HG03342 (cell line): Measurements from ENCODE around the gene CIDEC.
"Not testable (repeated sequence)": the region's sequence is repeated elsewhere in the genome, so short reads cannot be mapped to it uniquely, and the experiment has no call there.

Experiments used
- ATAC-seq: cut with Tn5 transposase; IDR thresholded peaks from one replicate; pipeline ENCODE4 v1.9.1; 2021; ENCODE audit warnings: mild to moderate bottlenecking, moderate library complexity; ENCODE audit not compliant: unreplicated experiment

Gene CIDEC

DNA sequence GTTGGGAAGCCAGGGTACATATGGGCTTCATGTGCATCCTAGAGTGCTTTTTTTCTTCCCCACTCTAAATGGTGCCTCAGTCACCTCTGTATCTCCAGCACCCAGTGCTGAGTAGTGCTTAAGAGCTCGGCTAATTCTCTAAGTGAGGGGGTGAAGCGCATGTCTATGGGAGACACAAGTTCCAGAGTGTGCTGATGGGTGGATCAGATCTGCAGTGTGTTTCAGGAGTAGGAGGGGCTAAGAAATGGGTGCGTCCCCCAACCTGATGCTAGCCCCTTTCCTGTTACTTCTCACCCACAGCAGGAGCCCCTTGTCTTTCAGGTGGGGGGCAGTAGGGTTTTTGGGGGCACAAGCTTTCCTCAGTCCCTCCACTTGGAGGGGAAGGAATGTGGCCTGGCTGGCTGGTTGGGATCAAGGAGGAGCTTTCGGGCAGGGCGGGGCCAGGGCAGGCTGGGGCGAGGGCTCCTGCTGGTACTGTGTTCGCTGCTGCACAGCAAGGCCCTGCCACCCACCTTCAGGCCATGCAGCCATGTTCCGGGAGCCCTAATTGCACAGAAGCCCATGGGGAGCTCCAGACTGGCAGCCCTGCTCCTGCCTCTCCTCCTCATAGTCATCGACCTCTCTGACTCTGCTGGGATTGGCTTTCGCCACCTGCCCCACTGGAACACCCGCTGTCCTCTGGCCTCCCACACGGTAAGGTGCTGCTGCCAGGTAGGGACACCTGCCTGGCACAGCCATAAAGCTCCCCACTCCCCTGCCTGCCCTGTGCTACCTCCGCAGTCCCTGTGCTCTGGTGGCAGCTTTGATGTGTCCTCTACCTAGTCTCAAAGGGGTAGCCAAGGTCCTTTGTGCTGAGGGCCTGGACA lies 22.6 kb upstream of the CIDEC start, which contains the start of gene IL17RE:
TSS of gene IL17RE (plus strand) at position 477 of the 866 bp plus-strand sequence. CDS start at position 562, 85 bp downstream.
- no peak for ATAC-seq

DNA sequence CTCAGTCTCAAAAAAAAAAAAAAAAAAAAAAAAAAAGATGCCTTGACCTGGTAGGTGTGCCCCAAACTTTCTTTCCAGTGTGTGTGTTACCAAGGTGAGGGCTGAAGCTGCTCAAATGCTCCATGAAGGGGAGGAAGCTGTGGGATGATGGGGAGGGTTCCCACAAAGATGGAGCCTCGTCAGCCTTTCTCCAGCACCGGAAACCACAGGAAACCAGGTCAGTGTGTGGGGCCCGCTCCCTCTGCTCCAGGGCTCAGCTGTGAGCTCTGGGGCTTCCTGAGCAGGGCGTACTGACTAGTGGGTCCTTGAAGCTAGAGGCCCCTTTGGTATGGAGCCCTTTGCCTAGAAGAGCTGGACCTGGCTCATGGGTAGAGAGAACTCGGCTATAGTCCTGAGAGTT lies 21.9 kb upstream of the CIDEC start:
- ATAC-seq, result no peak

DNA sequence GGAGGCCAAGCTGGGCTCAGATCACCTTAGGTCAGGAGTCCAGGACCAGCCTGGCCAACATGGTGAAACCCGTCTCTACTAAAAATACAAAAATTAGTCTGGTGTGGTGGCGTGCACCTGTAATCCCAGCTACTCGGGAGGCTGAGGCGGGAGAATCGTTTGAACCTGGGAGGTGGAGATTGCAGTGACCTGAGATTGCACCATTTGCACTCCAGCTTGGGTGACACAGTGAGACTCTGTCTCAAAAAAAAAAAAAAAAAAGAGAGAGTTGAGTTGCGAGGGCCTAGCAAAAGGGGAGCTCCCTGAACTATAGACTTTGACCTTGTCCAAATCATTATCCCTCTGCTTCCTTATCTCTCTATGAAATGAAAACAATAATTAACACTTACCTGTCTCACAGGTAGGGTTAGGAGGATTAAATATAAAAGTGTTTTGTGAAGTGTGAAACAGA lies 20.9 kb upstream of the CIDEC start:
- ATAC-seq, result not testable (repeated sequence)

DNA sequence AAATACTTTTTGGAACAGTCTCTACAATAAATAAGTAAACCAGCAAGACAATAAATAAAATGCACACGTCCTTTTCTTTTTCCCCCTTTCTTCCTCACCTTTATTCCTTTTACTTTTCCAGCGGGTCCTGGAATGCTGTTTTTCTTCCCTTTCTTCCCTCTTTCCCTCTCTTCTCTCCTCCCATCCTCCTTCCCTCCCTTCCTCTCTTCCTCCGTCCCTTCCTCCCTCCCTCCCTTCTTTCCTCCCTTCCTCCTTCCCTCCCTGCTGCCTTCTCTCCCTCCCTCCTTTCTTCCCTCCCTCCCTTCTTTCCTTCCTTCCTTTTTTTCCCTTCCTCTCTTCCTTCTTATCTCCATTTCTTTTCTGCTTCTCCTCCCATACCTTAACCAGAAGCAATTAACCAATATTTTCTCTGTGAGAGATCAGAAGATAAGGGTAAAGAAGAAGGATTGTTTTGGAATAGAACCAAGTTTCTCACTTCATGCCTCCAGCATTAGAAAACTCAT lies 19.3 kb upstream of the CIDEC start:
- no peak for ATAC-seq

DNA sequence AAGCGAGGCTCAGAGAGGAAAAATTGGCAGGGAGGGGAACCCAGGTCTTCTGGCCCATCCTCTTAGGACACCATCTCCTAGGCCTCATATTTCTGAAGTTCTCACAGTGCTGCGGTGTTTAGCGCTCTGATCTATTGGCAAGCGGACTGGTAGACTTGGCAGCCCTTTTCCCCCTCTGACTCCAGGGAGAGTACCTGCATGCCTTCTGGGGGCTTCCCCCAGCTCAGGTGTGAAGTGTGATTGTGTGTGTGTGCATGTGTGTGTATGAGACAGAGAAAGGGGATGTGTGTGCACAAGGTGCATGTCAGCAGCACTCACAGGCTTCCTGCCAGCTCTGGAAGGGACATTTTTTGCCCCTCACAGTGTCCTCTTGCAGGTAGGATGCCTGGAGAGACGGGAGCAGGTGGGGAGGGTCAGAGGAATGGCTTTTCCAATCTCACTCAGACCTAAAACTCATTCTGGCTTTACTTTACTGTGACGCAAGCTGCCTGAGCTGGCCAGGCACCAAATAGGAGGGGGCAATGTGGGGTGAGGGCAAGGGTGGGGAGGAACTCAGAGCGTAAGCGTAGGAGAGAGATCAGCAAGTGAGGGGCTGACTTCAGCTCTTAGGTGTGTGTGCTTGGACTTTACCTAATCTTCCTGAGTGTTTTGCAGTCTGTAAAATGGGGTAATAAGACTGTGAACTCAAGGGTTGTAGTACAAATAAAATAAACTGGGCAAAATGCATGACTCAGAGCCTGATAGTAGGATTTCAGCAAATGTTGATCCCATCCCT lies 18.6 kb upstream of the CIDEC start:
- ATAC-seq, result no peak

DNA sequence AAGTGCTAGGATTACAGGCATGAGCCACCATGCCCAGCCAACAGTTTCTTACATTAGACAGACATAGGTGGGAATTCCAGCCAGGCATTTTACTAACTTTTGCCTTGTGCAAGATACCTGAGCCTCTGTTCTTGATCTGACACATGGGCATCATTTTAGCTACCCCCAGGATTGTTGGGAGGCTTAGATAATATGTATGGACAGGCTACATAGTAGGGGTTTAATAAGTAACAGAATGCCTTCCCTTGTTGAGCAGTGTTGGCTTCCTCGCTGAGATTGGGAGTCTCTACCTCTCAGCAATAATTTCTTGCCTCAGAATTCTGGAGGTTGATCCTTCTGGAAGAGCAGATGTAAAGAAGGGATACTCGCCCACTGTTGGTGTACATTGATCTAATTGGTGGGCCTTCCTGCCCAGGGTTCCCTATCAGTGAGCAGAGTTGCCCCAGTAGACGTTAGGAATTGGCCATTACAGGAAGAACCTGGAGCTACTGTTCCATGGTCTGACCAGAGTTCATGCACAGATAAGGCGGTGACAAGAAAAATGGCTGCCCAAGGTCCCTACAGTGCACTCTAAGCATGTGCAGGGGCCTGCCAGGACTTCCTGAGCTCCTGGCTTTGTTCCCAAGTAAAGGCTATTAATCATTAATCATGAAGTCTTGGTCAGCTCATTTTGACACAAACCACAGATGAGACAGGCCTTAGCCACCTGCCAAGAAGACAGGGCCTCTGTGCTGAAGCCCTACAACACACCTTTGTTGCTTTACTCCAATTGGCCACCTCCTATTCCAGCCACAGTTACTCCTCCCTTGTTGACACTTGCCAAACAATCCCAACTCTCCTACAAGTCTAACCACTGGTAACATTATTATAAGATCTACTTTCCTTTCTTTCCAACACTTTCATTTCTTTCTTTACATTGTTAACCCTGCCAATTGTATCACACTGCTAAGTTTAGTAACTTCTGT lies 17.6 kb upstream of the CIDEC start:
- ATAC-seq, result peak; percentile 57

DNA sequence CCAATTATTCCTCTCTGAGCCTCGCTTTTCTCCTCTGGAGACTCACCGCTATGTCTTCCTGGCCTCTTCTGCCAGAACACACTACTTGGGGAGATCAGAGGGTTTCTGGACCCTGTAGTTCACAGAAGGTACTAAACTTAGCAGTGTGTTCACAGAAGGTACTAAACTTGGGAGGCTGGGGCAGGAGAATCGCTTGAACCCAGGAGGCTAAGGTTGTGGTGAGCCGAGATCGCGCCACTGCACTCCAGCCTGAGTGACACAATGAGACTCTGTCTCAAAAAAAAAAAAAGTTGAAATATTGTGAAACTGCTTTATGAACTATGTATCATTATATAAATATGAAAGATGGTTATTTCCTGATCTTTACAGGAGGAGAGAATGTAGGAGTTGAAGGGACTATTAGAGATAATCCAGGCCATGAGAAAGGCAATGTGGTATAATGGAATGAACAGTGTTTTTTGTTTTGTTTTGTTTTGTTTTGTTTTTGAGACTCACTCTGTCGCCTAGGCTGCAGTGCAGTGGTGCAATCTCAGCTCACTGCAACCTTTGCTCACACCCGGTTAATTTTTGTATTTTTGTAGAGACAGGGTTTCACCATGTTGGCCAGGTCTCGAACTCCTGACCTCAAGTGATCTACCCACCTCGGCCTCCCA lies 16.8 kb upstream of the CIDEC start:
- not testable (repeated sequence) for ATAC-seq

DNA sequence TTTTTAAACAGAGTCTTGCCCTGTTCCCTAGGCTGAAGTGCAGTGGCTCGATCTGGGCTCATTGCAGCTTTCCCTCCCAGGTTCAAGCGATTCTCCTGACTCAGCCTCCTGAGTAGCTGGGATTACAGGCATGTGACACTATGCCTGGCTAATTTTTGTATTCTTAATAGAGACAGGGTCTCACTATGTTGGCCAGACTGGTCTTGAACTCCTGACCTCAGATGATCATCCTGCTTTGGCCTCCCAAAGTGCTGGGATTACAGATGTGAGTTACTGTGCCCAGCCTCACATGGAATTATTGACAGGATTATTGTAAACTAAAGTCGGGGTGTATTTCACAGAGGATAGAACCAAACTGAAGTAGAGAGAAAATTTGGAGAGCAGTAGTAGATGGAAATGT lies 15.7 kb upstream of the CIDEC start:
- ATAC-seq, result not testable (repeated sequence)

DNA sequence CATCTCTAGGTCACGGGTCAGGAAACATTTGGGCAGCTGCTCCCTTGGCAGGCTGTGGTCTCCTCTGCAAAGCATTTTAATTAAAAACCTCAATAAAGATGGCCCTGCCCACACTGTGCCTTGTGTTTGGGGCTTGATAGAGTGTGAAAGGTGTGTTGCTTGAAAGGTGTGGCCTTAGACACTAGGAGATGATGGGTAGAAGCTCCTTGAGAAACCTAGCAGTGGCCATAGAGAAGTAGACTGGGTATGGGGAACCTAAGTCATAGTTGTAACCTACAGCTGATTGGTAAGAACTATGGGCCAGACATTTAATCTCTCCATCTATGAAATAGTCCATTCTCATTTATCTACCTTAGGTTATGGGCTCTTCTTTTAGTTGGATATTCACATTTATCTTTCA lies 13.7 kb upstream of the CIDEC start:
- ATAC-seq, result no peak

DNA sequence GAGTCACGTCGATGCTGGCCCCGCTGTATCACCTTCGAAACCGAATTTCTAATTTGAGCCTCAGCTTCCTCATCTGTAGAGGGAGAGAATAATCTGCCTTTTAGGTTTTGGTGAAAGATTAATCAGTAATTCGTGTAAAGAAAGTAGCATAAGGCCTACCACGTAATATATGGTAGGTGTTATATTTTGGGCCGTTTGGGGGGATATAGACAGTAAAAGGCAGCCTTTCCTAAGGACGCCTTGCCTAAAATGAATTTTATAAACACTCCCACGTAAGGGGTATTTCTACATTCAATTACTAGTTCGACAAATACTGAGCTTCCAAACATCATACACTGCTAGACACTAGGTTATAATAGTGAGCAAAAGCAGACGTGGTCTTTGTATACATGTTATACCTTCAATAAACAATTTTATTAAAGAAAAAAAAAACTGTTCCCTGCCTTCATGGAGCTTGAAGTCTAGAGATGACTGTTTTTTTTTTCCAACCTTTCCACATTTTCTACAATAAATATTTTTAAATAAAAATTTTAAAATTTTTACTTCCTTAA lies 11.1 kb upstream of the CIDEC start:
- no peak for ATAC-seq

DNA sequence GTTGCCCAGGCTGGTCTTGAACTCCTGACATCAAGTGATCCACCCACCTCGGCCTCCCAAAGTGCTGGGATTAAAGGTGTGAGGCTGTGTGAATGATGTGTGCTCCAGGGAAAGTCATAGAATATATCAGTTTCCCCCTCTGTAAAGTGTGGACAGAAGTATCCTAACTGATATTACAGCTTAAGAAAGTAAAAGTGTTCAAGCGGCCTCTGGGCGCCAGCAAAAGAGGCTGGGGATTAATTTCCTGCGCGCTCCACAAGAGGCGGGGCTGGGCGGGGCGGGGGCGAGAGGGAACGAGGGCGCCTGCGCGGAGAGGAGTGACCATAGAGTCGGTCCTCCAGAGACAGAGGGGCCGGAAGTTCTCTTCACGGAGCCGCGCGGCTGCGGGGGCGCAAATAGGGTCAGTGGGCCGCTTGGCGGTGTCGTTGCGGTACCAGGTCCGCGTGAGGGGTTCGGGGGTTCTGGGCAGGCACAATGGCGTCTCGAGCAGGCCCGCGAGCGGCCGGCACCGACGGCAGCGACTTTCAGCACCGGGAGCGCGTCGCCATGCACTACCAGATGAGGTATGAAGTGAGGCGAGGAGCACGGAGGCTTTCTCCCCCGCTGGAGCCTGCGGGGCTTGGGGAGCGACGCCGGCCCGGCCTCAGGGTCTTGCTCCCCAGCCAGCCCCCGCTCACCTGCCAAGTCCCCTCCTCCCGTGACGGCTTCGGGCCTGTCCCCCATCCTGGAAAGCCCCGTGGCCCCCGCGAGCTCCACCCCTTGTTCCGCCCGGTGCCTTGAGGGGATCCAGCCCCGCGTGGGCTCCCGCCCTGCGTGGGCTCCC lies 10.4 kb upstream of the CIDEC start, which contains the start of gene JAGN1:
TSS of gene JAGN1 (plus strand) at position 362 of the 823 bp plus-strand sequence. CDS start at position 475, 113 bp downstream.
- ATAC-seq, result peak; percentile 76

DNA sequence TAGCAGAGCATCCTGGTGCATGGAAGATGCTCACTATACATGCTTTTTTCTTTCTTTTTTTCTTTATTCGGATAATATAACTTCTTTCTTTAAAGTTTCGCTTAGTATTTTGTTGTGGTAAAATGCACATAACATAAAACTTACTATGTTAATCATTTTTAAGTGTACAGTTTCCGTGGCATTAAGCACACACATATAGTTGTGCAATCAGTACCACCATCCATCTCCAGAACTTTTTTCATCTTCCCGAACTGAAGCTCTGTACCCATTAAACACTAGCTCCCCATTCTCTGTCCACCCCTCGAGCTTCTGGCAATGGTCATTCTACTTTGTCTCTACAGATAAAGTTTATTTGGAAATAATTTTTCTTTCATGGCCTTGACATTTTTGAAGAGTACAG lies 9.4 kb upstream of the CIDEC start:
- ATAC-seq, result no peak

DNA sequence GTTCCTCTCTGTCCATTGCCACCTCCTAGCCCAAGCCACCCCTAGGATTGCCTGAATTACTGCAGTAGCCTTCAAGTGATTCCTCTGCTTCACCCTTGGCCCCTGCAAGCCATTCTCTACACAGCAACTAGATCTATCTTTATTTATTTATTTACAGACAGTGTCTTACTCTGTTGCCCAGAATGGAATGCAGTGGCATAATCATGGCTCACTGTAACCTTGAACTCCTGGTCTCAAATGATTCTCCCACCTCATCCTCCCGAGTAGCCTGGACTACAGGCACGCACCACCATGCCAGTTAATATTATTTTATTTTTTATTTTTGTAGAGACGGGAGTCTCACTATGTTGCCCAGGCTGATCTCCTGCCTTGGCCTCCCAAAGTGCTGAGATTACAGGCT lies 8.5 kb upstream of the CIDEC start:
- no peak for ATAC-seq

DNA sequence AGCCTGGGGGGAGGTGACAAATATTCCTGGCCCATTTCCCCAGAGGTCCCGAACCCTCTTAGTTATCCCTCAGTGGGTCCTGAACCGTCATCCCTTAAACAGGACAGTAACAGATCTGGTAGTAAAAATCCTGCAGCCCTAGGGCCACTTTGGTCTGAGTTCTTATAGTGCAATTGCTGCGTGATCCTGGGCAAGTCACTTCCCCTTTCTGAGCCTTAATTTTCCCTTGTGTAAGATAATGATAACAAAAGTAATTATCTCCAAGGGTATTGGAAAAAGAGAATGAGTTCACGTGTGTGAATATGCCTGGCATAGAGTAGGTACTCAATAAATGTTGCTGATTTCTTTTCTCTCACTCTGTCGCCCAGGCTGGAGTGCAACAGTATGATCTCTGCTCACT lies 7.4 kb upstream of the CIDEC start:
- no peak for ATAC-seq

DNA sequence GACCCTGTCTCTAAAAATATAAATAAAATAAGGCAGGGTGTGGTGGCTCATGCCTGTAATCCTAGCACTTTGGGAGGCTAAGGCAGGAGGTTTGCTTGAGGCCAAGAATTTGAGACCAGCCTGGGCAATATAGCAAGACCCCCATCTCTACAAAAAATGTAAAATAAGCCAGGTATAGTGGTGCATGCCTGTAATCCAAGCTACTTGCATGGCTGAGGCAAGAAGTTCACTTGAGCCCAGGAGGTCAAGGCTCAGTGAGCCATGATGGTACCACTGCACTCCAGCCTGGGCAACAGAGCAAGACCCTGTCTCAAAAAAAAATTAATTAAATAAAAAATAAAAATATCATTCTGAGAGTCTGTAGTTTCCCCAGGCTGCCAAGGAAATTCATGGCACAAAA lies 6.3 kb upstream of the CIDEC start:
- ATAC-seq, result no peak

DNA sequence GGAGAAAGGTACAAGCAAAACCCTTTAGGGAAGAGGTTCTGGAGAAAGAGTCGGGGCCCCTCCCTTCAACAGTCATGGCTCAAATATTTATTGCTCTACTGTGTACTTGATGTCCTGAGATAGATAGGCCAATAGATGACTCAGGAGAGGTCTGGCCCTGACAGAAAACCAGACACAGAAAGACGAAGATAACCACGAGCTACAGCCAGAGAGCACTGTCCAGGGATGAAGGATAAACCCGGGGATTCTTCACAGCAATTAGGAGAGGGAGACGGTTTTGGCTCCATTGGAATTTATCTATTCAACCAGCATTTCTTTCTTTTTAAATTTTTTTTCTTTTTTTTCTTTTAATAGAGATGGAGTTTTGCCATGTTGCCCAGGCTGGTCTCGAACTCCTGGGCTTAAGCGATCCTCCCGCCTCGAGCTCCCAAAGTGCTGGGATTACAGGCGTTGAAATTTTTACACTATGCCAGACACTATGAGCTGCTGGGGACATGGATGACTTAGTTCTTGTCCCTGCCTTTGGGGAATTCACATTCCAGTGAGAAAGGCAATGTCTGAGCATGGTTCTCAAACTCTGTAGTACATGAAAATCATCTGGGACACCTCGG lies 4.6 kb upstream of the CIDEC start:
- ATAC-seq, result no peak

DNA sequence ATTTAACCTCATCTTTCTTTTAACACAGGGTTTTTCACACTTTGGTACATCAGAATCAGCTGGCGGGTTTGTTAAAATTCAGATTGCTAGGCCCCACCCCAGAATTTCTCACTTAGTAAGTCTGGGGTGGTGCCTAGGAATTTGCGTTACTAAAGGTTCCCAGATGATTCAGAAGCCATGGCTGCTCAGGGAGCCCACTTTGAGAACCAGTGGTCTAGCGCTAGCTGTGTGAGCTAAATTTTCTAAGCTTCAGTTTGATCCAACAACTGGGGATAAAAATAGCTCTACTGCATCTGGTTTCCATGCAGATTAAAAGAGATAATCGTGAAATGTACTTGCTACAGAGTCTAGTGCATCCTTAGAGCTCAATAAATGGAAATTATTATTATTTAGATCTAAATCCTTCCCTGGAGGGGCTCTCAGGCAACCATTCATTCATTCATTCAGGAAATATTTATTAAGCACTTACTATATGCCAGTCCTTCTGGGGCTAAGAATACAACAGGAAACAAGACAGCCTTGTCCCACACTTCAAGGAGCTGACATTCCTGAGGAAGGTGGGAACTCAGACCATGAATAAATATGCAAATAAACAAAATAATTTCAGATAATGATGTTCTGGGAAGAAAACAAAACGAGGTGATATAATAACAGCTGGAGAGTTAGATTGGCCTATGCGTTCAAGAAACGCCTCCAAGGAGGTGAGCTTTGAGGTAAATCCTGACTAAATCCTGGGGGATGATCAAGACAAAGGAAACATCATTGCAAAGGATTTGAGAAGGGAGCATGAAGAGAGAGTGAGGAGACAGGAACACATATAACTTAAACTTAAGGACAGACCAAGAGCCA lies 3.9 kb upstream of the CIDEC start:
- no peak for ATAC-seq
